Nephron (organoid): ENCODE results near the gene KRTAP5-1.
"Not testable (repeated sequence)": the region's sequence is repeated elsewhere in the genome, so short reads cannot be mapped to it uniquely, and the experiment has no call there.

ENCODE experiments used
- H3K27ac Mint-ChIP-seq, 3 experiments: 2 replicates each; pipeline ENCODE4 v1.8.0; 2020; ENCODE audit warnings: mixed read lengths in 3 of 3, mild to moderate bottlenecking in 2 of 3, moderate library complexity in 1 of 3
- H3K27me3 Mint-ChIP-seq: 2 replicates; pipeline ENCODE4 v1.8.0; 2021; ENCODE audit warnings: low read depth, mild to moderate bottlenecking, moderate library complexity, mixed read lengths
- H3K36me3 Mint-ChIP-seq: 2 replicates; pipeline ENCODE4 v1.8.0; 2020; ENCODE audit warnings: low read depth, mixed read lengths
- H3K4me1 Mint-ChIP-seq: 2 replicates; pipeline ENCODE4 v1.8.0; 2020; ENCODE audit warnings: mixed read lengths
- H3K4me3 Mint-ChIP-seq, 3 experiments: 2 replicates each; pipeline ENCODE4 v1.8.0; 2020; ENCODE audit warnings: mild to moderate bottlenecking in 3 of 3, mixed read lengths in 3 of 3, moderate library complexity in 2 of 3
- H3K9me3 Mint-ChIP-seq: 2 replicates; pipeline ENCODE4 v1.8.0; 2020; ENCODE audit warnings: mixed read lengths
- TF ChIP-seq, protein P1 (sequence below), 3 experiments: fragments of 200-600 bp; sonication (generic); IDR thresholded peaks; one replicate each; pipeline ENCODE4 v1.5.0; 2021; ENCODE audit warnings: antibody characterized with exemption in 3 of 3; ENCODE audit not compliant: unreplicated experiment in 3 of 3

KRTAP5-1 gene, protein sequence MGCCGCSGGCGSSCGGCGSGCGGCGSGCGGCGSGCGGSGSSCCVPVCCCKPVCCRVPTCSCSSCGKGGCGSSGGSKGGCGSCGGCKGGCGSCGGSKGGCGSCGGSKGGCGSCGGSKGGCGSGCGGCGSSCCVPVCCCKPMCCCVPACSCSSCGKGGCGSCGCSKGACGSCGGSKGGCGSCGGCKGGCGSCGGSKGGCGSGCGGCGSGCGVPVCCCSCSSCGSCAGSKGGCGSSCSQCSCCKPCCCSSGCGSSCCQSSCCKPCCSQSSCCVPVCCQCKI

GRCh38 chr11:1584661-1585370, at the start of gene KRTAP5-1:
Gene KRTAP5-1 (minus strand): TSS chr11:1585283. CDS start chr11:1585249, 34 bp downstream.
- peaks cover 67% of the 10 kb centered on the region for H3K27me3 Mint-ChIP-seq
- not testable (repeated sequence) for H3K27ac Mint-ChIP-seq, H3K4me3 Mint-ChIP-seq, H3K36me3 Mint-ChIP-seq, H3K4me1 Mint-ChIP-seq
- H3K9me3 Mint-ChIP-seq = peaks cover 15% of the 10 kb centered on the region

GRCh38 chr11:1633864-1634263, 48.8 kb upstream of the KRTAP5-1 start:
- Mint-ChIP-seq H3K4me1 (peaks cover 17% of the 10 kb centered on the region), H3K27ac (no peak overlapping the region), H3K36me3 (no peaks in the 10 kb centered on the region), H3K9me3 (no peaks in the 10 kb centered on the region), H3K27me3 (peaks cover 59% of the 10 kb centered on the region), H3K4me3 (no peak overlapping the region)
- TF ChIP-seq, protein P1, sequence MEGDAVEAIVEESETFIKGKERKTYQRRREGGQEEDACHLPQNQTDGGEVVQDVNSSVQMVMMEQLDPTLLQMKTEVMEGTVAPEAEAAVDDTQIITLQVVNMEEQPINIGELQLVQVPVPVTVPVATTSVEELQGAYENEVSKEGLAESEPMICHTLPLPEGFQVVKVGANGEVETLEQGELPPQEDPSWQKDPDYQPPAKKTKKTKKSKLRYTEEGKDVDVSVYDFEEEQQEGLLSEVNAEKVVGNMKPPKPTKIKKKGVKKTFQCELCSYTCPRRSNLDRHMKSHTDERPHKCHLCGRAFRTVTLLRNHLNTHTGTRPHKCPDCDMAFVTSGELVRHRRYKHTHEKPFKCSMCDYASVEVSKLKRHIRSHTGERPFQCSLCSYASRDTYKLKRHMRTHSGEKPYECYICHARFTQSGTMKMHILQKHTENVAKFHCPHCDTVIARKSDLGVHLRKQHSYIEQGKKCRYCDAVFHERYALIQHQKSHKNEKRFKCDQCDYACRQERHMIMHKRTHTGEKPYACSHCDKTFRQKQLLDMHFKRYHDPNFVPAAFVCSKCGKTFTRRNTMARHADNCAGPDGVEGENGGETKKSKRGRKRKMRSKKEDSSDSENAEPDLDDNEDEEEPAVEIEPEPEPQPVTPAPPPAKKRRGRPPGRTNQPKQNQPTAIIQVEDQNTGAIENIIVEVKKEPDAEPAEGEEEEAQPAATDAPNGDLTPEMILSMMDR (IDR thresholded peaks at IDR 0.05; ENCODE audit: unreplicated experiment in 3 of 3) = no peak

GRCh38 chr11:1632053-1632714, 47.1 kb upstream of the KRTAP5-1 start:
- no peaks in the 10 kb centered on the region for H3K36me3 Mint-ChIP-seq
- no peaks in the 10 kb centered on the region for H3K9me3 Mint-ChIP-seq
- peaks cover 59% of the 10 kb centered on the region for H3K27me3 Mint-ChIP-seq
- TF ChIP-seq, protein P1 (IDR thresholded peaks at IDR 0.05; ENCODE audit: unreplicated experiment in 3 of 3) = no peak
- peaks cover 17% of the 10 kb centered on the region for H3K4me1 Mint-ChIP-seq
- no peak overlapping the region for H3K27ac Mint-ChIP-seq
- H3K4me3 Mint-ChIP-seq = no peak overlapping the region

- H3K36me3 Mint-ChIP-seq = no peaks in the 10 kb centered on the region
- peaks cover 61% of the 10 kb centered on the region for H3K27me3 Mint-ChIP-seq
- no peaks in the 10 kb centered on the region for H3K9me3 Mint-ChIP-seq
- H3K4me1 Mint-ChIP-seq = peaks cover 17% of the 10 kb centered on the region
- H3K27ac Mint-ChIP-seq = no peak overlapping the region
- H3K4me3 Mint-ChIP-seq = no peak overlapping the region
- TF ChIP-seq, protein P1 (IDR thresholded peaks at IDR 0.05; ENCODE audit: unreplicated experiment in 3 of 3) = no peak
Observed at GRCh38 chr11:1631066-1631568, 46.0 kb upstream of the KRTAP5-1 start.

DNA sequence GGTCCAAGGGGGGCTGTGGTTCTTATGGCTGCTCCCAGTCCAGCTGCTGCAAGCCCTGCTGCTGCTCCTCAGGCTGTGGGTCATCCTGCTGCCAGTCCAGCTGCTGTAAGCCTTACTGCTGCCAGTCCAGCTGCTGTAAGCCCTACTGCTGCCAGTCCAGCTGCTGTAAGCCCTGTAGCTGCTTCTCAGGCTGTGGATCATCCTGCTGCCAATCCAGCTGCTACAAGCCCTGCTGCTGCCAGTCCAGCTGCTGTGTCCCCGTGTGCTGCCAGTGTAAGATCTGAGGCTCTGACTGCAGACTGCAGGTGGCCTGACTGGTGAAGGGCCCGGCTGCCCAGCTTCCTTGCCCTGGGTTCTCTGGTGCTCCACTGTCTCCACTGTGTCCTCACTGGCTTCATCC, 45.2 kb upstream of the KRTAP5-1 start:
- TF ChIP-seq, protein P1 (IDR thresholded peaks at IDR 0.05; ENCODE audit: unreplicated experiment in 3 of 3) = no peak
- H3K4me1 Mint-ChIP-seq = peaks cover 17% of the 10 kb centered on the region
- H3K36me3 Mint-ChIP-seq = no peaks in the 10 kb centered on the region
- no peak overlapping the region for H3K27ac Mint-ChIP-seq
- peaks cover 60% of the 10 kb centered on the region for H3K27me3 Mint-ChIP-seq
- no peaks in the 10 kb centered on the region for H3K9me3 Mint-ChIP-seq
- no peak overlapping the region for H3K4me3 Mint-ChIP-seq
